Neural cell (in vitro differentiated cells): ENCODE data around the gene AIFM1. TPM values are rescaled to one million over a fixed set of nuclear protein-coding genes. Genes with fewer than 3 reads are reported as not detected.

Experiments
- H2AFZ ChIP-seq: fragments of 200-600, 300-800 bp; sonication (generic), shearing (Covaris generic); 2 replicates; pipeline ENCODE4 v1.6.0; 2014; ENCODE audit warnings: low read depth, mild to moderate bottlenecking, antibody characterized with exemption, low read length, moderate library complexity
- H3F3A ChIP-seq: fragments of 200-600 bp; shearing (Covaris generic); 2 replicates; pipeline ENCODE4 v1.6.1; 2016; ENCODE audit warnings: mild to moderate bottlenecking, moderate library complexity, mixed read lengths, antibody characterized with exemption, low read length; ENCODE audit not compliant: insufficient read depth, poor library complexity, severe bottlenecking
- H3K27ac ChIP-seq: fragments of 200-600, 300-800 bp; sonication (generic), shearing (Covaris generic); 2 replicates; pipeline ENCODE4 v1.5.1; 2014; ENCODE audit warnings: mild to moderate bottlenecking, low read length, moderate library complexity
- H3K27me3 ChIP-seq: fragments of 300-800, 200-600 bp; sonication (generic), shearing (Covaris generic); 2 replicates; pipeline ENCODE4 v1.6.0; 2014; ENCODE audit warnings: mild to moderate bottlenecking, low read depth, low read length, moderate library complexity; ENCODE audit not compliant: insufficient read depth
- H3K36me3 ChIP-seq: fragments of 300-800, 200-600 bp; sonication (generic), shearing (Covaris generic); 2 replicates; pipeline ENCODE4 v1.5.1; 2014; ENCODE audit warnings: mild to moderate bottlenecking, antibody characterized with exemption, low read length, moderate library complexity; ENCODE audit not compliant: insufficient read depth
- H3K4me2 ChIP-seq: fragments of 300-800, 200-600 bp; sonication (generic), shearing (Covaris generic); 2 replicates; pipeline ENCODE4 v1.6.0; 2014; ENCODE audit warnings: mild to moderate bottlenecking, low read length
- H3K4me3 ChIP-seq: fragments of 300-800, 200-600 bp; sonication (generic), shearing (Covaris generic); 2 replicates; pipeline ENCODE4 v1.5.1; 2014; ENCODE audit warnings: mild to moderate bottlenecking, low read length, moderate library complexity
- H3K79me2 ChIP-seq: fragments of 200-600 bp; shearing (Covaris generic); replicated peaks from 2 replicates; pipeline ENCODE4 v1.6.0; 2014; ENCODE audit warnings: mild to moderate bottlenecking, low read length, moderate library complexity; ENCODE audit not compliant: insufficient read depth
- H3K9ac ChIP-seq: fragments of 300-800, 200-600 bp; sonication (generic), shearing (Covaris generic); 2 replicates; pipeline ENCODE4 v1.6.1; 2016; ENCODE audit warnings: mild to moderate bottlenecking, low read length, mixed read lengths
- H3K9me2 ChIP-seq: fragments of 200-600 bp; shearing (Covaris generic); 2 replicates; pipeline ENCODE4 v1.6.1; 2016; ENCODE audit warnings: mild to moderate bottlenecking, low read length, mixed read lengths; ENCODE audit not compliant: insufficient read depth
- H3K9me3 ChIP-seq: fragments of 200-600, 300-800 bp; sonication (generic), shearing (Covaris generic); 2 replicates; pipeline ENCODE4 v1.6.1; 2016; ENCODE audit warnings: mild to moderate bottlenecking, mixed run types, low read length, moderate library complexity, mixed read lengths
- H4K20me1 ChIP-seq: fragments of 200-600 bp; shearing (Covaris generic); 2 replicates; pipeline ENCODE4 v1.6.1; 2016; ENCODE audit warnings: mild to moderate bottlenecking, mixed run types; ENCODE audit not compliant: insufficient read depth
- EP300 ChIP-seq: fragments of 450-650 bp; conservative IDR thresholded peaks from 2 replicates; pipeline ENCODE4 v1.6.1; 2014; ENCODE audit warnings: antibody characterized with exemption, mild to moderate bottlenecking, moderate library complexity; ENCODE audit not compliant: poor library complexity, severe bottlenecking
- EZH2 ChIP-seq: fragments of 200-600, 300-800 bp; shearing (Covaris generic), sonication (generic); IDR thresholded peaks from 2 replicates; pipeline ENCODE4 v1.6.1; 2014; ENCODE audit warnings: antibody characterized with exemption, low read length, borderline replicate concordance, mild to moderate bottlenecking; ENCODE audit not compliant: insufficient read depth, poor library complexity, severe bottlenecking
- MXI1 ChIP-seq: fragments of 450-650 bp; conservative IDR thresholded peaks from 2 replicates; pipeline ENCODE4 v1.6.1; 2014; ENCODE audit warnings: antibody characterized with exemption, mild to moderate bottlenecking; ENCODE audit not compliant: poor library complexity, severe bottlenecking
- POLR2AphosphoS5 ChIP-seq: IDR thresholded peaks from 2 replicates; pipeline ENCODE4 v1.6.1; 2012
- RAD21 ChIP-seq: fragments of 450-650 bp; conservative IDR thresholded peaks from 2 replicates; pipeline ENCODE4 v1.6.1; 2014; ENCODE audit warnings: antibody characterized with exemption, mild to moderate bottlenecking, moderate library complexity
- SMC3 ChIP-seq: fragments of 450-650 bp; conservative IDR thresholded peaks from 2 replicates; pipeline ENCODE4 v1.6.1; 2014; ENCODE audit warnings: antibody characterized with exemption, mild to moderate bottlenecking, moderate library complexity; ENCODE audit not compliant: poor library complexity
- TAF1 ChIP-seq: IDR thresholded peaks from 2 replicates; pipeline ENCODE4 v1.6.1; 2012; ENCODE audit warnings: low read depth
- polyA plus RNA-seq: library from polyadenylated mRNA; depleted of rRNA; stranded (reverse); fragments of >200 nt; gene quantifications from 2 replicates; pipeline ENCODE4 v1.2.3, GENCODE V29; 2014
- TF ChIP-seq, protein P1 (sequence below): IDR thresholded peaks from 2 replicates; pipeline ENCODE4 v1.6.1; 2012; ENCODE audit warnings: borderline replicate concordance
- TF ChIP-seq, protein P2 (sequence below): fragments of 450-650 bp; IDR thresholded peaks from 2 replicates; pipeline ENCODE4 v1.5.1; 2014; ENCODE audit warnings: antibody characterized with exemption, mild to moderate bottlenecking, moderate library complexity; ENCODE audit not compliant: poor library complexity, severe bottlenecking

The AIFM1 gene
- polyA plus RNA-seq, 1 donor from 2014 or later = 24.3 TPM

DNA sequence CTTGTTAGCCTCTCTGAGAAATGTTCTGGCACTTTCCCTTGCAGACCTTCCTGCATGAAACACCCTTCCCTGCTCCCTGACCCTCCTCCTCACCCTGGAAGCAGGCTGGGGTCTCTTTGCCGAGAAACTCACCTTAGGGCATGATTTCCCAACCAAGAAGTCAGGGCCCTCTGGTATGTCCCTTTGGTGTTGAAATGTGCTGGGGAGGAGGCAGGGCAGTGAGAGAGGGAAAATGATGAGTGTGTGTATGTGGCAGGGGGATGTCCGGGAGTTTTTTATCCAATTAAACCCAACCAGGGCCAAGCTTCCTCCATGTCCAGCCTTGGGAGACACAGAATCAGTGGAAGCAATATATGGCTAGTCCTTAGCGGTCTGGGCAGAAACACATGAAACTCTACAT, 60.4 kb downstream of the AIFM1 start:
- no peaks in the 10 kb centered on the region for H3K79me2 ChIP-seq
- peaks cover 22% of the 10 kb centered on the region for H3K27me3 ChIP-seq
- no peak overlapping the region for H3K4me3 ChIP-seq
- H3K9me3 ChIP-seq = no peaks in the 10 kb centered on the region
- TF ChIP-seq, protein P1, sequence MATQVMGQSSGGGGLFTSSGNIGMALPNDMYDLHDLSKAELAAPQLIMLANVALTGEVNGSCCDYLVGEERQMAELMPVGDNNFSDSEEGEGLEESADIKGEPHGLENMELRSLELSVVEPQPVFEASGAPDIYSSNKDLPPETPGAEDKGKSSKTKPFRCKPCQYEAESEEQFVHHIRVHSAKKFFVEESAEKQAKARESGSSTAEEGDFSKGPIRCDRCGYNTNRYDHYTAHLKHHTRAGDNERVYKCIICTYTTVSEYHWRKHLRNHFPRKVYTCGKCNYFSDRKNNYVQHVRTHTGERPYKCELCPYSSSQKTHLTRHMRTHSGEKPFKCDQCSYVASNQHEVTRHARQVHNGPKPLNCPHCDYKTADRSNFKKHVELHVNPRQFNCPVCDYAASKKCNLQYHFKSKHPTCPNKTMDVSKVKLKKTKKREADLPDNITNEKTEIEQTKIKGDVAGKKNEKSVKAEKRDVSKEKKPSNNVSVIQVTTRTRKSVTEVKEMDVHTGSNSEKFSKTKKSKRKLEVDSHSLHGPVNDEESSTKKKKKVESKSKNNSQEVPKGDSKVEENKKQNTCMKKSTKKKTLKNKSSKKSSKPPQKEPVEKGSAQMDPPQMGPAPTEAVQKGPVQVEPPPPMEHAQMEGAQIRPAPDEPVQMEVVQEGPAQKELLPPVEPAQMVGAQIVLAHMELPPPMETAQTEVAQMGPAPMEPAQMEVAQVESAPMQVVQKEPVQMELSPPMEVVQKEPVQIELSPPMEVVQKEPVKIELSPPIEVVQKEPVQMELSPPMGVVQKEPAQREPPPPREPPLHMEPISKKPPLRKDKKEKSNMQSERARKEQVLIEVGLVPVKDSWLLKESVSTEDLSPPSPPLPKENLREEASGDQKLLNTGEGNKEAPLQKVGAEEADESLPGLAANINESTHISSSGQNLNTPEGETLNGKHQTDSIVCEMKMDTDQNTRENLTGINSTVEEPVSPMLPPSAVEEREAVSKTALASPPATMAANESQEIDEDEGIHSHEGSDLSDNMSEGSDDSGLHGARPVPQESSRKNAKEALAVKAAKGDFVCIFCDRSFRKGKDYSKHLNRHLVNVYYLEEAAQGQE = no peak
- TF ChIP-seq SMC3 = no peak
- TF ChIP-seq TAF1 = no peak
- no peak for TF ChIP-seq RAD21
- TF ChIP-seq MXI1 = no peak
- TF ChIP-seq, protein P2, sequence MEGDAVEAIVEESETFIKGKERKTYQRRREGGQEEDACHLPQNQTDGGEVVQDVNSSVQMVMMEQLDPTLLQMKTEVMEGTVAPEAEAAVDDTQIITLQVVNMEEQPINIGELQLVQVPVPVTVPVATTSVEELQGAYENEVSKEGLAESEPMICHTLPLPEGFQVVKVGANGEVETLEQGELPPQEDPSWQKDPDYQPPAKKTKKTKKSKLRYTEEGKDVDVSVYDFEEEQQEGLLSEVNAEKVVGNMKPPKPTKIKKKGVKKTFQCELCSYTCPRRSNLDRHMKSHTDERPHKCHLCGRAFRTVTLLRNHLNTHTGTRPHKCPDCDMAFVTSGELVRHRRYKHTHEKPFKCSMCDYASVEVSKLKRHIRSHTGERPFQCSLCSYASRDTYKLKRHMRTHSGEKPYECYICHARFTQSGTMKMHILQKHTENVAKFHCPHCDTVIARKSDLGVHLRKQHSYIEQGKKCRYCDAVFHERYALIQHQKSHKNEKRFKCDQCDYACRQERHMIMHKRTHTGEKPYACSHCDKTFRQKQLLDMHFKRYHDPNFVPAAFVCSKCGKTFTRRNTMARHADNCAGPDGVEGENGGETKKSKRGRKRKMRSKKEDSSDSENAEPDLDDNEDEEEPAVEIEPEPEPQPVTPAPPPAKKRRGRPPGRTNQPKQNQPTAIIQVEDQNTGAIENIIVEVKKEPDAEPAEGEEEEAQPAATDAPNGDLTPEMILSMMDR = no peak
- TF ChIP-seq EZH2 = no peak
- TF ChIP-seq EP300 = no peak
- TF ChIP-seq POLR2AphosphoS5 = no peak
- H3K9me2 ChIP-seq = no peaks in the 10 kb centered on the region
- H4K20me1 ChIP-seq = no peaks in the 10 kb centered on the region
- no peak overlapping the region for H3K4me2 ChIP-seq
- H2AFZ ChIP-seq = no peak overlapping the region
- H3K36me3 ChIP-seq = no peaks in the 10 kb centered on the region
- no peak overlapping the region for H3K9ac ChIP-seq
- H3F3A ChIP-seq = no peaks in the 10 kb centered on the region
- no peak overlapping the region for H3K27ac ChIP-seq

DNA sequence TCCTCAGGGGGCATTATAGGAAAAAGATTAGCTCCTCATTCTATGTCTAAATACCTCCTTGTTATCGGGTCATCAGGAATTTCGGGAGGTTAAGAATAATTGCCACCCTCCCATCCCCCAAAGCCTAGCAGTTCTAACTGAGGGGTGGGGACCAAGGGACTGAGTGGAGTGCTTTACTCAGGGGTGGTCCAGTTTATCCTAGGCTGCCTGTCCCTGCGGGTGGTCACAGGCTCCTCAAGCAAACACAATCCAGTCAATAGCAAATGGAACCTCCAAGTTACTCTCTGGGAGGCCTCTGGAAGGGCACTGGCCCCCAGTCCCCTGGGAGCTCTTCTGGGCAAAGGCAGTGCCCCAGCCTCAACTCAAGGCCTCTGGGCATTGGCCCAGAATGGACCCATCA, 62.0 kb downstream of the AIFM1 start:
- no peaks in the 10 kb centered on the region for H3K79me2 ChIP-seq
- H4K20me1 ChIP-seq = no peaks in the 10 kb centered on the region
- no peak overlapping the region for H3K4me3 ChIP-seq
- no peaks in the 10 kb centered on the region for H3F3A ChIP-seq
- no peak overlapping the region for H3K27ac ChIP-seq
- no peaks in the 10 kb centered on the region for H3K36me3 ChIP-seq
- H3K4me2 ChIP-seq = no peak overlapping the region
- no peak overlapping the region for H3K9ac ChIP-seq
- H3K9me3 ChIP-seq = no peaks in the 10 kb centered on the region
- TF ChIP-seq MXI1 (no peak), SMC3 (no peak), POLR2AphosphoS5 (no peak), TAF1 (no peak), RAD21 (no peak), EP300 (no peak), EZH2 (no peak)
- TF ChIP-seq, protein P1 = no peak
- TF ChIP-seq, protein P2 = no peak
- H3K9me2 ChIP-seq = no peaks in the 10 kb centered on the region
- no peak overlapping the region for H2AFZ ChIP-seq
- H3K27me3 ChIP-seq = peaks cover 5% of the 10 kb centered on the region
